GM21423 (cell line): ENCODE results near the gene TRIM50.
"Not testable (repeated sequence)": the region's sequence is repeated elsewhere in the genome, so short reads cannot be mapped to it uniquely, and the experiment has no call there.

Experiments used
- ATAC-seq: cut with Tn5 transposase; IDR thresholded peaks from one replicate; pipeline ENCODE4 v1.9.1; 2021; ENCODE audit warnings: mild to moderate bottlenecking, moderate library complexity; ENCODE audit not compliant: unreplicated experiment

The TRIM50 gene

DNA sequence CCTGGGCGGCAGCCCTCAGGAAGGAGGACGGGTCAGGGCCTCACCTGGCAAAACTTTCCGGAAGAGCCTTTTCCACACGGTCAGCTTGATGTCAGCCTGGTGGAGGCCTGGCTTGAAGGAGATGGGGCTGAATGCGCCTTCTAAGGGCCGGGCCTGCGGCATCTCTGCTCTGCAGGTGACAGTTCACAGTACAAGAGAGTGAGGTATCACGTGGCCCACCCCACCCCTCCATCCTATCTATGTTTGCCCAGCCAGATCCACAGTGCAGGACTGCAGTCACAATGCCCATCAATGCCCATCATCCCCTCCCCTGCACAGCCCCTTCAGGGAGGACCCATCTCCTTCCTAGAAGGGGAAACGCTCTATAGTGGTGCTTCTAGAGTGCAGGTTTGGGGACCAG is 11.4 kb downstream of the TRIM50 start:
- ATAC-seq = no peak

GRCh38 chr7:73314271-73314670 is 13.6 kb downstream of the TRIM50 start:
- no peak for ATAC-seq

DNA sequence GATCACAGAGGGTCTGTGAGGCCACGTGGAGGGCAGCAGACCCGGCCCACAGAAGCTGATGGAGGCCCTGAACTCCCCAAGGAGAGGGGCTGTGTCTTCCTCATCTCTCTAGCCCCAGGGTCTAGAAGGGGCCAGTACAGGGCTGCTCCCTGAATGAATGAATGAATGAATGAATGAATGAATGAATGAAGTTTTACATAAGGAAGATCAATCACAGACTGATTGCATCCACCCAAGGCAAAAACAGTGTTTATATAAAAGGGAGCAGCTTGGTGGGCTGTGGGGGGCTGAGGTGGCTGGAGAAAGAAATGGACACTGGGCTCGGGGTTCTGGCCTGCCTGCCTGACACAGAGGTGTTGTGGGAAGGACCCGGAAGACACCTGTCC is 14.4 kb downstream of the TRIM50 start:
- no peak for ATAC-seq

GRCh38 chr7:73312831-73313520 is 14.9 kb downstream of the TRIM50 start:
- ATAC-seq = no peak

- not testable (repeated sequence) for ATAC-seq
Measured at GRCh38 chr7:73311421-73311820, 16.5 kb downstream of the TRIM50 start.

GRCh38 chr7:73308665-73309214 is 19.1 kb downstream of the TRIM50 start, which contains the start of gene NSUN5:
Gene NSUN5 (minus strand): TSS chr7:73308826. CDS start chr7:73308790, 36 bp downstream.
- peak; percentile 89 for ATAC-seq

GRCh38 chr7:73308074-73308664 is 19.7 kb downstream of the TRIM50 start:
- peak; percentile 39 for ATAC-seq

DNA sequence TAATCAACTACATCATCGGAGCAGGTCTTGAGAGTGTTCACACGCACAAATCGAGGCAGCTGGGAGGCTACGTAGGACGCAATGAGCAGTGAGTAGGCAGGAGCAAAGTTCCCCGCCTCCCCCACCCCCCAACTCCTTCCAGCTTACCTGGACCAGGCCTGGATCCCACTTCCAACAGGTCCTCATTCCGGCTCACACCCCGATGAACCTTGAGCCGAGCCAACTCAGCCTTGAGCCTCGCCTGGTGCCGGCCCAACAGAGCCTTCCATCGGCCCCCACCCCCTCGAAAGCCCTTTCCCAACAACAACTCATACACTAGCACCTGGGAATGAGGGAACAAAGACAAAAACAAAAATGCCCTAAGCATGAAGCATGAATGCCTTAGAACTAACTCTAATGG is 20.4 kb downstream of the TRIM50 start:
- ATAC-seq = no peak

DNA sequence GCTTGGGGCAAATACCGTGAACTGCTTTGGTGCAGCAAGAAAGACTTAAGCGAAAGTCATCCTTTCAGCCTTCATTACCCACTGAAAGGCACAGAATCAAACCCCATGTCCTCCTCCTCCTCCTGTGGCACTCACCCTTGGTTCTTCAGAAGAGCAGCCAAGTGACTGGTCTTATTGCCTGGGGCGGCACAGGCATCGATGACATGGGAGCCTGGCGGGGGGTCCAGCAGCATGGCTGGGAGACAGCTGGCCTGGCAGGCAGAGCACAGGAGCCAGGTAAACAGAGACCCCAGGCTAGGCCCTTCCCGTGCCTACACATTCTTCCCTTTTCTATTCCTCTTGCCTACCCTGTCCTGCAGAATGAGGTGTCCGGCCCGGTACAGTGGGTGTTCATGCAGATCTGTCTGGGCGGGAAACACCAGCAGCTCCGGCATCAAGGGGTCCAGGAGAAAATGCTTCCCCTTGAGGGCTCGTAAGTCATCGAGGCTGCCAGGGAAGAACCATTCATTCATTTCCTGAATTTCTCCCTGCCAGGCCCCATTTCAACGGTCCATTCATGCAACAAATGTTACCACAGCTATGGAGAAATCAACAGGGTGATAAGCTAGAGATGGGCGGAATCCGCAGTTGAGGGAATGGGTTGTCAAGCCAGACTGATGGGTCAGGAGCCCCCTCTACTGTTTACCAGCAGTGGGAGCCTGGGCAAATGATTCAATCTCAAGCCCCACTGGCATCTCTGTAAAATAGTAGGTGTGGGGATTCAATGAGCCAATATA is 23.1 kb downstream of the TRIM50 start:
- not testable (repeated sequence) for ATAC-seq

- no peak for ATAC-seq
Measured at GRCh38 chr7:73304071-73304470, 23.8 kb downstream of the TRIM50 start.

DNA sequence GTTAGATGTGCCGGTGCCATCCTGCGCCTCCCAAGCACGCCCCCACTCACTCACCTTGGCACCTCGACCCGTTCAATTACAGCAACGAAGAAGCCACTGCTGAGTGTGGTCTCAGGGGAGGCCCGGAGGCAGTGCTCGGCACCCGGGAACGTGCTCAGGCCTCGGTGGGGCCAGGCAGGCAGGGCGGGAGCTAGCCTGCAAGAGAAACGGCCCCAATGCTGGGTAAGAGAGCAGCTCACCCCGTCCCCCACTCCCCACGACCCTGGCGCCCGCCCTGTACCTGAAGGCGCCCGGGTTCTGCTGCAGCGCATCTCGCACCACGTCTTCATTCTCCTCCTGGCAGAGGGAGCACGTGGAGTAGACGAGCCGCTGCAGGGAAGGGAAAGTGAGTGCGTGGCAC is 24.3 kb downstream of the TRIM50 start:
- no peak for ATAC-seq

DNA sequence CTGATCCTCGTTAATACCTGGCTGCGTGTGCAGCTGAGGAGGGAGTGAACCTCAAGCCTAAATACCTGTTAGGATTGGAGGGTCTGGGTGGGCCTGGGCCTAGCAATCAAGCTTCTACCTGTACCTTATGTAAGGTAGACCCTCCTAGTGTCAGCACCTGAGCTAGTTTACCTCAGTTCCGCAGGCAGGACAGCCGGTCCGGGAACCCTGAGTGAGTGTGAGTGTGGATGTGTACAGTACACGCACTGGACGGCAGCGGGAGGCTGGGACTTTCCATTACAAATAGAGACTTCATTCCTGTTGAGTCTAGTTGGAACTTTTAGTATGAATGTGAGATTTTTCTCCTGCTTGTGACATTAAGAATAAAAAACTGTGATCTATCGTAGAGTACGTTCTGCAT is 25.0 kb downstream of the TRIM50 start:
- not testable (repeated sequence) for ATAC-seq

GRCh38 chr7:73301108-73301507 is 26.8 kb downstream of the TRIM50 start:
- ATAC-seq = not testable (repeated sequence)

DNA sequence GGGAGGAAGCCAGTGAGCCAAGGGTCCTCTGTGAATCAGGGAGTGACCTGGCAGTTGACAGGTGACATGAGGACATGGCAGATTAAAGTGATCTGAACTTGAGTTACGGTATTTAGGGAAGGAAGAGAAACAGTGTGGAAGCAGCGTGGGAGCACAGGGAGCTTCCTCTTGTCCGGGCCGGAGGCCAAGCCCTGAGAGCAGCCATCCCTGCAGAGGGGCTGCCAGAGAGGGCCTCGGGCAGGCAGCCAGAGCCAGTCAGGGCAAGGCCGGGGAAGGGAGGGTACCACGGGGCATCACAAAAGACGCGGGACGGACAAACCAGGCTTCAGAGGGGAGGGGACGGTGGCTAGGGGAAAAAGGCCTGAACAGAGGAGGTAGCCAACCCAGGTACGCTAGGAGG is 28.1 kb downstream of the TRIM50 start:
- ATAC-seq = not testable (repeated sequence)

DNA sequence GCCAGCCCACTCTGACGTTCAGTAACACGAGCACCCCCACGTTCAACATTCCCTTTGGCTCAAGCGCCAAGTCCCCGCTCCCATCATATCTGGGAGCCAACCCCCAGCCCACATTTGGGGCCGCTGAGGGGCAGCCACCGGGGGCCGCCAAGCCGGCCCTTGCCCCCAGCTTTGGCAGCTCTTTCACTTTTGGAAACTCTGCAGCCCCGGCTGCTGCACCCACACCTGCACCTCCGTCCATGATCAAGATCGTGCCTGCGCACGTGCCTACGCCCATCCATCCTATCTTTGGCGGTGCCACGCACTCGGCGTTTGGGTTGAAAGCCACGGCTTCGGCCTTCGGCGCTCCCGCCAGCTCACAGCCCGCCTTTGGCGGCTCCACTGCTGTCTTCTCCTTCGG is 30.2 kb downstream of the TRIM50 start:
- not testable (repeated sequence) for ATAC-seq

DNA sequence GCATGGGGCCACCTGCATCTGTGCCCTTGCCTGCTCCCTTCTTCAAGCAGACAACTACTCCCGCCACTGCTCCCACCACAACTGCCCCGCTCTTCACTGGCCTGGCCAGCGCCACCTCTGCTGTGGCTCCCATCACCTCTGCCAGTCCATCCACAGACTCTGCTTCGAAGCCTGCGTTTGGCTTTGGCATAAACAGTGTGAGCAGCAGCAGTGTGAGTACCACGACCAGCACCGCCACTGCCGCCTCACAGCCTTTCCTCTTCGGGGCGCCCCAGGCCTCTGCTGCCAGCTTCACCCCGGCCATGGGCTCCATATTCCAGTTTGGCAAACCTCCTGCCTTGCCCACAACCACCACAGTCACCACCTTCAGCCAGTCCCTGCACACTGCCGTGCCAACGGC is 30.6 kb downstream of the TRIM50 start:
- ATAC-seq = not testable (repeated sequence)

- ATAC-seq = not testable (repeated sequence)
Measured at GRCh38 chr7:73277210-73277609, 50.7 kb downstream of the TRIM50 start.

DNA sequence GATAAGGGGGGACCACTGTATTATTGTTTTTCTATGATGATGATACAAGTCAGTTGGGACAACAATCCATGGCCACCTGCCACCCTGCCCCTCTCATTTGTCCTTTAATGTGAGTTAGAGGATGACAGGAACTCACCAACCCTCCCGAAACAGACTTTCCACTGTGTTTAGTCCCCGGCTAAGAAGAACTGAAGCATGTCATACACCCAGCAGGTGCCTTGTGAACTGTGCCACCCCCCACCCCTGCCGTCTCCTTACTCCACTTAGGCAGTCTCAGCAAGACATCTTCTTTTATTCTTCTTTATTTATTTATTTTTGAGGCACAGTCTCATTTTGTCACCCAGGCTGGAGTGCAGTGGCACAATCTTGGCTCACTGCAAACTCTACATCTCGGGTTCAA is 60.1 kb downstream of the TRIM50 start:
- ATAC-seq = not testable (repeated sequence)

DNA sequence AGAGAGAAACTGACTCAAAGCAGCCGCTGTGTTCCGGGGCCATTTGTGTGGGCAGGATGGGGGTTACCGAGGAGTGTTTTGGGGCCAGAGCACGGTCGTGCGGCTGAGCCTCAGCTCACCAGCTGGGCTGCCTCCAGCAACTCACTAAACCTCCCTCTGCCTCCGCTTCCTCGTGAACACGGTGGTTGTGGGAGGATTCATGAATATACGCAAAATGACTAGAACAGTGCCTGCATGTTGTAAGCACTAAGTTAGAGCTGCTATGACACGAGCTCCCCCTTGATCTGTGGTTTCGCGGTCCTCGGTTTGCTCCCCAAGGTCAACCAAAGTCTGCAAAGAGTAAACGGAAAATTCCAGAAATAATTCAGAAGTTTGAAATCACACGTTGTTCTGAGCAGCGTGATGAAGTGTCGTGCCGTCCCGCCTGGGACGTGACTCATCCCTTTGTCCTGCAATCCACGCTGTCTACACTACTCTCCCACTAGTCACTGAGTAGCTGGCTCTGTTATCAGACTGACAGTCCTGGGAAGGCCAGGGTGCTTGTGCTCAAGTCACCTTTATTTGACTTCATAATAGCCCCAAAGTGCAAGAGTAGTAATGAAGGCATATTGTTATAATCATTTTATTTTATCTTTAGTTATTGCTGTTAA is 61.0 kb downstream of the TRIM50 start:
- peak; percentile 73 for ATAC-seq
